Stimulated activated naive CD8-positive, alpha-beta T cell treated with anti-CD3 and anti-CD28 coated beads, Interleukin-15, Interleukin-2, amounts not matched to agents 100 ng/mL and 50 ng/mL, for 24 hours (primary cell): Measurements from ENCODE around the gene TYW1.
"Not testable (repeated sequence)": the region's sequence is repeated elsewhere in the genome, so short reads cannot be mapped to it uniquely, and the experiment has no call there.

Experiments
- H3K27ac Mint-ChIP-seq: one replicate; pipeline ENCODE4 v1.8.0; 2021; ENCODE audit warnings: mild to moderate bottlenecking, mixed read lengths
- H3K27me3 Mint-ChIP-seq: one replicate; pipeline ENCODE4 v1.8.0; 2021; ENCODE audit warnings: mixed read lengths
- H3K36me3 Mint-ChIP-seq: one replicate; pipeline ENCODE4 v1.8.0; 2021; ENCODE audit warnings: low read depth, mixed read lengths
- H3K4me1 Mint-ChIP-seq: one replicate; pipeline ENCODE4 v1.8.0; 2021; ENCODE audit warnings: low read depth, mixed read lengths
- H3K4me3 Mint-ChIP-seq: one replicate; pipeline ENCODE4 v1.8.0; 2021; ENCODE audit warnings: mild to moderate bottlenecking, mixed read lengths
- H3K9me3 Mint-ChIP-seq: one replicate; pipeline ENCODE4 v1.8.0; 2021; ENCODE audit warnings: mixed read lengths

Gene TYW1

GRCh38 chr7:67056683-67057082, 60.0 kb downstream of the TYW1 start:
- no peaks in the 10 kb centered on the region for H3K27me3 Mint-ChIP-seq
- peaks cover 7% of the 10 kb centered on the region for H3K9me3 Mint-ChIP-seq
- no peaks in the 10 kb centered on the region for H3K4me1 Mint-ChIP-seq
- H3K36me3 Mint-ChIP-seq = peaks cover 72% of the 10 kb centered on the region
- H3K4me3 Mint-ChIP-seq = no peak overlapping the region
- H3K27ac Mint-ChIP-seq = no peak overlapping the region

DNA sequence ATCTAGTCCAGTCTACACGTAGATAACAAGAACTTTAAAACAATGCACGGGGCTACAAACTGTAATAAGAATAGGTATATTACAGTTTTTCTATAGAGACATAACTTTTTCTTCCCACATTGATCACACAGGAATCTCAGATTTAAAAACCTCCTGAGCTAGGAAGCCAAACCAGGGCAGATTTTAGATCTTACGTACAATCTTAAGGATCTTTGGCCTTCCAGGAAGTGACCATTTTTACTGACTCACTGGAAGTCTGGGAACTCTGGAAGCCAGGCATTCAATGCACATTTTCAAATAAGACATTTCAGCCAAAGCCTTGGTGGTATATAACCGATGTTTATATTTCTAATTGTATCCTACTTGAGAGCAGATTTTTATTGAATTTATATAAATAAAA, 64.7 kb downstream of the TYW1 start:
- not testable (repeated sequence) for H3K9me3 Mint-ChIP-seq
- peaks cover 65% of the 10 kb centered on the region for H3K36me3 Mint-ChIP-seq

GRCh38 chr7:67062802-67063201, 66.2 kb downstream of the TYW1 start:
- not testable (repeated sequence) for H3K9me3 Mint-ChIP-seq, H3K4me1 Mint-ChIP-seq, H3K4me3 Mint-ChIP-seq, H3K27me3 Mint-ChIP-seq, H3K27ac Mint-ChIP-seq
- peaks cover 68% of the 10 kb centered on the region for H3K36me3 Mint-ChIP-seq

More for the DNA sequence above, 64.7 kb downstream of the TYW1 start:
- not testable (repeated sequence) for H3K27ac Mint-ChIP-seq, H3K4me1 Mint-ChIP-seq, H3K27me3 Mint-ChIP-seq, H3K4me3 Mint-ChIP-seq

DNA sequence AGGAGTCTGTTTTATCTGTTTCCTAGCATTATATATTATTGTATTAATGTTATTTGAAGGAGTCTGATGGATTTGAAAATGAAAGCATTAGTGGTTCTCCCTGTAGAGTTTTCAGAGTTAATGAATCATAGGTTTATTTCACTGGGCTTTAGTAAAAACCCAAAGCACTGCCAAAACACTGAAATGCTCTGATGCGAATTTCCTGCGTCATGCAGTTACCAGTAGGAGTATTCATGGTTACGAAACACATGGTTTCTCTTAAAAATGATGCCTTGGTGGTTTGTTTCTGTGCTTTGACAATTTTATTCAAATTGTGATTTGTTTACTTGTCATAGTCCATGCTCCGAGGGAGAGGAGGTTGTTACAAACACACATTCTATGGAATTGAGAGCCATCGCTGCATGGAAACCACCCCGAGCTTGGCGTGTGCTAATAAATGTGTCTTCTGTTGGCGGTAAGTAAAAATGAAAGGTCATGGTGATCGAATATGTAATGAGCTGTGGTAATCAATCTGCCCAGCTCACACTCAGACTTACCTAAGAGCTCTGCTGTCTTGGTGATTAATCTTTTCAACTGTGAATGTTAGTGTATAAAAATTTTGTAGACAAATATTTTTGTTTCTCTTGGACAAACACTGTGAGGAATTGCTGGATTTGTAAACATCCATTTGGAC, 70.5 kb downstream of the TYW1 start:
- not testable (repeated sequence) for H3K27ac Mint-ChIP-seq, H3K4me3 Mint-ChIP-seq

GRCh38 chr7:67076120-67076519, 79.5 kb downstream of the TYW1 start:
- not testable (repeated sequence) for H3K4me3 Mint-ChIP-seq, H3K27me3 Mint-ChIP-seq, H3K27ac Mint-ChIP-seq, H3K4me1 Mint-ChIP-seq
- H3K36me3 Mint-ChIP-seq = peaks cover 78% of the 10 kb centered on the region
- H3K9me3 Mint-ChIP-seq = peaks cover 28% of the 10 kb centered on the region

More for the DNA sequence above, 70.5 kb downstream of the TYW1 start:
- not testable (repeated sequence) for H3K27me3 Mint-ChIP-seq, H3K4me1 Mint-ChIP-seq
- peaks cover 65% of the 10 kb centered on the region for H3K36me3 Mint-ChIP-seq
- H3K9me3 Mint-ChIP-seq = peaks cover 15% of the 10 kb centered on the region

DNA sequence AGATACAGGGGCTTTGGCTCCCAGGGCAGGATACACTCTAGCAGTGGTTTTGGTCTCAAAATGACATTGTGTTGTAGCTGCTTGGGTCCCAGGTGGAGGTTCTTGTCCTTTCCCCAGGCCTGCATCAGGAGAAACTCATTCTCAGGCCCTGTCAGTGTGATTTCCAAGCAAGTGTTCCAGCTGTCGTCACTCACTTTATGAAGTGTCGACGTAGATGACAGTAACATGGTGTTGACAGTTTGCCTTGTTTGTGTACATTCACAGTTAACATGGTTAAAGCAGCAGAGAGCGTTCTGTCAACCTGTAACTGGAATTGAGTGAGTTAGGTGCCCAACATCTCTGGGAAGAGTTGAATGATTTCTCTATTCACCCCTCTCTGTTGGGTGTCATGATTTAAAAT, 86.2 kb downstream of the TYW1 start:
- H3K27me3 Mint-ChIP-seq, H3K27ac Mint-ChIP-seq, H3K4me1 Mint-ChIP-seq, H3K4me3 Mint-ChIP-seq: not testable (repeated sequence)
- Mint-ChIP-seq H3K36me3 (peaks cover 79% of the 10 kb centered on the region), H3K9me3 (peaks cover 25% of the 10 kb centered on the region)

DNA sequence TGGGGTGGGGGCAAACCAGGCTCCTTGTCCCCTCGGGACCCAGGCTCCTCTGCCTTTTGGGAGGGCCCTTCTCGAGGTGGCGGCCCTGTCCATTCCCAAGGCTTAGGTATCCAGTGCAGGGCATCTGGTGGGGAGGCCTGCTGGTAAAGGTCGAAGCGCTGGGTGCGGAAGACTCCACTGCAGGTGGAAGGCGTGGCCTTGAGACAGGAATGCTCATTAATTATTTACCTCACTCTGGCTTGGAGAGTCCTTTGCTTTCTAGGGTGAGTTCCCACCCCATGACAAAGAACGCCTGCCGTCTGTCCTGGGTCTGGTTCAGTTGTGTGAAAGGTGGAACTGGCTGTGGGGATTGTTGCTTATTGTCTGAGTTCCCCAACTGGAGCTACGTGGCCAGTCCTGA, 92.6 kb downstream of the TYW1 start:
- H3K9me3 Mint-ChIP-seq, H3K4me3 Mint-ChIP-seq, H3K4me1 Mint-ChIP-seq, H3K27me3 Mint-ChIP-seq, H3K27ac Mint-ChIP-seq: not testable (repeated sequence)
- peaks cover 41% of the 10 kb centered on the region for H3K36me3 Mint-ChIP-seq

GRCh38 chr7:67091053-67091452, 94.4 kb downstream of the TYW1 start:
- not testable (repeated sequence) for H3K27ac Mint-ChIP-seq, H3K27me3 Mint-ChIP-seq
- peaks cover 33% of the 10 kb centered on the region for H3K36me3 Mint-ChIP-seq

DNA sequence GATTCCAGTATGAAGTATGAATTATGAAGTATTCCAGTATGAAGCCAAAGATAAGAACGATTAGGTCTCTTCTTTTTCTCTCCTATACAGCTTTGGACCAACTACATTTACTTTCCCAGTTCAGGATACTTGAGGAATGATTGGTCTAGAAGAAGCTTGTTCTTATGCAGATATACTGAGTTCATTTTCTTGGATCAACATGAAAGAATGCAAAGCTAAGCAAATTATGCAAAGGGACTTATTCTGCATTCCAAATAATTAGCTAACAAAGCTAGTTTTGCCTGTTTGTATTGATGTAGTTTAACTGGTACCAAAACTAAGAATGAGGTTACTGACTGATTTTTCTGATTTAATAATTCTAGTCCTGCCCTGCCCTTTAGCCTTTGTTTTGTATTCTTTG, 101.4 kb downstream of the TYW1 start:
- not testable (repeated sequence) for H3K4me1 Mint-ChIP-seq, H3K9me3 Mint-ChIP-seq, H3K27me3 Mint-ChIP-seq, H3K27ac Mint-ChIP-seq, H3K4me3 Mint-ChIP-seq
- peaks cover 44% of the 10 kb centered on the region for H3K36me3 Mint-ChIP-seq

More at GRCh38 chr7:67091053-67091452, 94.4 kb downstream of the TYW1 start:
- H3K9me3 Mint-ChIP-seq, H3K4me1 Mint-ChIP-seq, H3K4me3 Mint-ChIP-seq: not testable (repeated sequence)

DNA sequence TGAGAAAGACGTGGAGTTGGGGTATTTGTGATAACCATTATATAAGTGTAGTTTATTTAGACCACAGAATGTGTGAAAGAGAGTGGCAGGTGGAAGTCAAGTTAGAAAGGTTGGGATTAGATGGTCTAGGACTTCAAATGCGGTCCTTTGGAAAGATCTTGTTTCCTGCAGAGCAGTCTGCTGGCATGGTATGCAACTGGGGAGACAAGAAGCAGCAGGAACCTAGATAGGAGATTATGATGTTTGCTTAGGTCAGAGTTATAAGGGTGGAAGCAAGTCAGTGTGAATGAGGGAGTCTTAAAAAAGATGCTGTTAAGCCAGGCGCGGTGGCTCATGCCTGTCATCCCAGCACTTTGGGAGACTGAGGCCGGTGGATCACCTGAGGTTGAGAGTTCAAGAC, 102.8 kb downstream of the TYW1 start:
- H3K4me3 Mint-ChIP-seq, H3K27me3 Mint-ChIP-seq, H3K9me3 Mint-ChIP-seq, H3K27ac Mint-ChIP-seq: not testable (repeated sequence)
- peaks cover 55% of the 10 kb centered on the region for H3K36me3 Mint-ChIP-seq
- peaks cover 18% of the 10 kb centered on the region for H3K4me1 Mint-ChIP-seq

DNA sequence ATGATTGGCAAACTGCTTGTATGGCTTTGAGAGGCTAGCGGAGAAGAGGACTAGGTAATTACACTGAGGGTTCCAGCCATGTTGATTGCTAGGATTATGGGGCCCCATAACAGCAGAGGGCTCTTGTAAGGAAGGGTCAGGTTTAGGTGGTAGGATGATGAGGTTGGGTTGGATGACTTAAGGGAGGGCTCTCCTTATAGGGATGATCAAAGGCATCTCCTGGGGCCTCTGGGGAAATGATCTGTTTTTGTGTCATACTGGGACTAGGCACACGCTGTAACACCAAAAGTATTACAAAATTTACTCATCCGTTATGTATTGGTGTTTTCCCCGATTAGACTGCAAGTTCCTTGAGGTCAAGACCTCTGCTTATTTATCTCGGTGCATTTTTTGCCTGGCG, 103.4 kb downstream of the TYW1 start:
- not testable (repeated sequence) for H3K27me3 Mint-ChIP-seq, H3K9me3 Mint-ChIP-seq, H3K4me3 Mint-ChIP-seq, H3K27ac Mint-ChIP-seq
- Mint-ChIP-seq H3K4me1 (peaks cover 23% of the 10 kb centered on the region), H3K36me3 (peaks cover 52% of the 10 kb centered on the region)

DNA sequence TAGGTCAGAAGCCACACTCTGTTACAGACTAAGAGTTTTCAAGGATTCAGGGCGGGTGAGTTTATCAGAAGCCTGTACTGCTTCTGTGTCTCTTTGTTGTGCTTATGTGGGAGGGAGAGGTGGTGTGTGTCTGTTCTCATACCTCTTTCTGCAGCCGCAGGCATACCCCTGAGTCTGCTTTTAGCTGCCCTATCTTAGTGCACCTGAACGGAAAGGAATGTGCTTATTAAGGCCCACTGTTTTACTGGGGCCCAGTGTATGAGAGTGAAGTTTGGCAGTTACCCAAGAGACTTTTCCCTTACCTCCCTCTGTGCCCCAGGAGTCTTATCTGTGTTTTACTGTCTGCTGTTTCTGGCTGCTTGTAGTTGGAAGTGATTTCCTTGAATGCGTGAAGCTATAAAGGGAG, 104.3 kb downstream of the TYW1 start:
- Mint-ChIP-seq H3K4me3 (no peak overlapping the region), H3K27ac (no peak overlapping the region), H3K4me1 (peaks cover 30% of the 10 kb centered on the region), H3K27me3 (no peaks in the 10 kb centered on the region), H3K9me3 (peaks cover 7% of the 10 kb centered on the region), H3K36me3 (peaks cover 57% of the 10 kb centered on the region)

DNA sequence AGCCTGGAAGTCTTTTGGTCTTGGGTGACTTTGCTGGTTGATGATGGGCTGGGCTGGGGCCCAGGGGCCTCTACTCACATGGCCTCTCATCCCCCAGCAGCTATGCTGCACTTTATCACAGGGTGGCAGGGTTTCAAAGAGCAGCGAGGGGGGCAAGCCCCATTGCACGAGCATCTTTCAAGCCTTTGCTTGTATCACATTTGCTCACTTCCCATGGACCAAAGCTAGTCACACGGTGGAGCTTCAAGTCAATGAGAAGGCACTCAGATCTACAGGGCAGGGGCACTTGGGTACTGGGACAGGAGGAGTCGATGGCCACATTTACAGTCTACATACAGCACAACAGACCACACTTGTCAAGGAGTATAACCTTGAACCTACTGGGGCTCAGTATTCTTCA, 108.3 kb downstream of the TYW1 start:
- Mint-ChIP-seq H3K36me3 (peaks cover 53% of the 10 kb centered on the region), H3K4me1 (peaks cover 31% of the 10 kb centered on the region)
- not testable (repeated sequence) for H3K4me3 Mint-ChIP-seq

DNA sequence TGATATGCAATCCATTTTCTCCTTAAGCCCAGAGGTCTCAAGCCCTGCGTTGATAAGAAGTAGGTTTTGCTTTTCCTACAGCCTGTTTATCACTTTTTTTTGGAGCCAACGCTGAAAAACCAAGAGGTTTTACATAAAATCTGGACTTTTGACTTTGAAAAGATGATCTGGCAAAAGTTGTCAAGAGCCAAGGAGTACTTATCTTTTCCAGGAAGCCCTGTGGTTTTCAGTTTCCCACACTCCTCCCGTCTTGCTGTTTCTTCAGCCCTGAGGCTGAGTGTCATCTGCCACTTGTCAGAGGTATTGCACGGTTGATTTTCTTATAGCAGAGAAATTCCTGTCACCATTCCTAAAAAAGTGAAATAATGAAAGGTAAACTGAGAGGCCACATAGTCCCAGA, 108.7 kb downstream of the TYW1 start:
- Mint-ChIP-seq H3K27me3 (no peaks in the 10 kb centered on the region), H3K27ac (no peak overlapping the region), H3K4me3 (no peak overlapping the region), H3K36me3 (peaks cover 52% of the 10 kb centered on the region), H3K9me3 (peaks cover 7% of the 10 kb centered on the region), H3K4me1 (peaks cover 31% of the 10 kb centered on the region)

More for the DNA sequence above, 108.3 kb downstream of the TYW1 start:
- not testable (repeated sequence) for H3K27me3 Mint-ChIP-seq, H3K9me3 Mint-ChIP-seq, H3K27ac Mint-ChIP-seq

- H3K27ac Mint-ChIP-seq, H3K9me3 Mint-ChIP-seq, H3K27me3 Mint-ChIP-seq, H3K4me3 Mint-ChIP-seq: not testable (repeated sequence)
- Mint-ChIP-seq H3K4me1 (peaks cover 31% of the 10 kb centered on the region), H3K36me3 (peaks cover 47% of the 10 kb centered on the region)
Measured at GRCh38 chr7:67106255-67106654, 109.6 kb downstream of the TYW1 start.

DNA sequence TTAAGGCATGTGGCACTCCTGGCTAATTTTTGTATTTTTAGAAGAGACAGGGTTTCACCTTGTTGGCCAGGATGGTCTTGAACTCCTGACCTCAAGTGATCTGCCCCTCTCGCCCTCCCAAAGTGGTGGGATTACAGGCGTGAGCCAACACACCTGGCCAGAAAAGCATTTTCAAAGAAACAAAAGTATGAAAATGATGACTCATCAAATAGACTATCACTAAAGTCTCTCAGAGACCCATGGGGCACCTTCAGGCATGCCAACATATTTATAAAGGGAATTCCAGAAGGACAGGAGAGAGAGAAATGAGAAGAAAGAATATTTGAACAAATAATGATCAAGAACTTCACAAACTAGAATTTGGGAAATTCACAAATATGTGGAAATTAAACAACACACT, 114.7 kb downstream of the TYW1 start:
- H3K36me3 Mint-ChIP-seq = peaks cover 13% of the 10 kb centered on the region
- H3K4me3 Mint-ChIP-seq, H3K9me3 Mint-ChIP-seq, H3K27ac Mint-ChIP-seq, H3K27me3 Mint-ChIP-seq, H3K4me1 Mint-ChIP-seq: not testable (repeated sequence)
